ENCODE measurements around the gene NUBP2. TPM values are rescaled to one million over a fixed set of nuclear protein-coding genes. Genes with fewer than 3 reads are reported as not detected.

Gene NUBP2
- total and polyA plus RNA-seq, 10 of the 15 experiments (the other 5 are each of a cell fraction or from before 2014, with no cell fraction given) = 1.9 to 129 (median 51.7) TPM

DNA sequence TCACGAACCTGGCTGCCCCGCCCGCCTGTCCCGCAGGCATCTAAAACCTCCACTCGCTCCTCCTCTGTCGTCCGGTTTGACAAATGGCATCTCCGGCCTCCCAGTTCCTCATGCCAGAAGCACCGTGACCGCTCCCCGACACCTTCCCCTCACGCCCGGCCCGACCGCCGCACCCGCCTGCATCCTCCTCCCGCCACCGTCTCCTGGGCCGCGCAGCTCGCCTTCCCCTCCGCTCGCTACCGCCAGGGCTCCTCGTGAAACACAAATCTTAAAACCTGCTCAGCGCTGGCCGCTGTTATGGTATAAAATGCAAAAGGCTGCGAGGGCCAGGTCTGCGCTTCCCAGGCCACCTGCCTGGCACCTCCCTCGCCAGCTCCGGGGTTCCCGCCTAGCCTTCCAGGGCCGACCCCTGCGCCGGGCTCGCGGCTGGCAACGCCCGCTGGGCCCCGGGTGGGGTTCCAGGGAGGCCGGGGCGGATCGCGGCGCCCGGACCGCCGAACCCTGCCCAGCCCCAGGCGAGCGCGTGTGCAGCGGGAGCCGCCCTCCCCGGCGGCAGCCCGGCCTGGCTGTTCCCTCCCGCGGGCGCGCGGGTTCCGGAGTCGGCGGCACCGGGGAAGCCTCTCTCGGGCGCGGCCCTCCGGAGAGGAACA lies 877 bp upstream of the NUBP2 start (continued):
- TF ChIP-seq RFX5 (IDR thresholded peaks at IDR 0.05; ENCODE audit: low read depth, low read length) (no peak), ESRRA (IDR thresholded peaks at IDR 0.05; ENCODE audit: low read length) (no peak), LARP7 (IDR thresholded peaks at IDR 0.05) (peak; percentile 97), ZNF622 (IDR thresholded peaks at IDR 0.05) (no peak)

DNA sequence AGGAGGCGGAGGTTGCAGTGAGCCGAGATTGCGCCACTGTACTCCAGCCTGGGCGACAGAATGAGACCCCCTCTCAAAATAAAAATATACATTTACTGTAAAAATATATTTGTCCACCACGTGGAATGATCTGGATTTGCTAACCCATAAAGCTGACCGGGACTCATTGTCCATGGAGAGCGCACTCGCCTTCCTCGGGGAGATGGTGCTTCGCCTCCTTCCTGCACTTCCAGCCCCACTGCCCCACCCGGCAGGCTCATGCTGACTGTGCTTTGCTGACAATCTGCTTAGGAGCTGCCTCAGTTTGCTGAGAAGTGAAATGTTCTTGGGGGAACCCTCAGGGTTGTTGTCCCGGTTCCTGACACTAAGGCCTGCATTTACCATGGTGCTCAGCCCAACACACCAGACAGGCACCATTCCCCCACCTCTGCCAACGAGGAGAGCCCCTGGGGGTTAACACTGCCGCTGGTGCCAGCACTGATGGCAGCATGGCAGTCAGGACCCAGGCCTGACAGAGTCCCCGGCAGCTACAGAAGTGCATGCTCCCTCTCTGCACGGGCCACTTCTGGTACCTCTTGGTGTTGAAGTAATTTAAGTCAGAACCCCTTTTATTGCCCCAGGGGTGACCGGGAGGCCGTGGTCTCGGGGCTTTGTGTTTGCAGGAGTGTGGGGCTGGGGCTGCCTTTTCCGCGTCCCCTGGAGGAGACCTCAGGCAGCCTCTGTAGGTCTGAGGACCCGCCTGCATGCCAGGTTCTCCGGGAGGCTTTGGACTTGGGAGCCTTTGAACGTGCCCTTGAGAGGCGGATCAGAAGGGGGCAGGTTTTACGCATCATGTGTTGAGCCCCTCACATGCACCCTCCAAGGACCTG lies 2.5 kb downstream of the NUBP2 start:
- Histone ChIP-seq H3K36me3 (ENCODE audit: control insufficient read depth in 2 of 2, insufficient read depth in 2 of 2, low read length in 1 of 2) (peaks cover 4 to 8% of the 10 kb centered on the region in 2 experiments; a peak in 3 of 4 replicates), H3K79me2 (ENCODE audit: control insufficient read depth, insufficient read depth, low read length) (peaks cover 15% of the 10 kb centered on the region), H3K4me1 (ENCODE audit: control insufficient read depth, insufficient read depth, low read length) (peaks cover 6% of the 10 kb centered on the region; the same call in 1 of the 2 replicates), H3K9ac (ENCODE audit: control insufficient read depth, insufficient read depth, low read length) (no peak overlapping the region), H3K27me3 (replicated peaks in 1 of 2; ENCODE audit: control insufficient read depth in 2 of 2, insufficient read depth in 2 of 2, low read length in 1 of 2) (no peaks in the 10 kb centered on the region), H4K20me1 (ENCODE audit: control insufficient read depth, insufficient read depth) (no peaks in the 10 kb centered on the region), H3K9me3 (replicated peaks; ENCODE audit: control insufficient read depth, insufficient read depth, low read length) (no peaks in the 10 kb centered on the region), H3K4me3 (no peak overlapping the region), H3K4me2 (ENCODE audit: control insufficient read depth, insufficient read depth) (0 out of 2 replicates have a peak overlapping the region, but pooled peaks have one; percentile 17), H2AFZ (ENCODE audit: control insufficient read depth, low read depth, low read length) (no peak overlapping the region), H3K27ac (ENCODE audit: control insufficient read depth, insufficient read depth) (no peak overlapping the region)
- RAD21 ChIA-PET (ENCODE audit: unreplicated experiment) = no interaction called here
- DNase-seq (ENCODE audit: low read depth, low spot score) (no peak), FAIRE-seq (no peak), ATAC-seq (no peak)
- POLR2A ChIA-PET = no interaction called here
- SMC1A ChIA-PET (ENCODE audit: uncharacterized antibody, unreplicated experiment) = no interaction called here
- TF ChIP-seq EED (IDR thresholded peaks at IDR 0.05; ENCODE audit: low read depth) = no peak
- no peak for TF ChIP-seq IKZF1 (conservative IDR thresholded peaks at IDR 0.05)
- no peak for TF ChIP-seq MXI1 (IDR thresholded peaks at IDR 0.05; ENCODE audit: low read depth, low read length)
- TF ChIP-seq CHD4 (IDR thresholded peaks at IDR 0.05) = no peak
- no peak for TF ChIP-seq BMI1 (IDR thresholded peaks at IDR 0.05; ENCODE audit: borderline replicate concordance)
- no peak for TF ChIP-seq RB1 (IDR thresholded peaks at IDR 0.05; ENCODE audit: borderline replicate concordance)
- no peak for TF ChIP-seq TAF1 (IDR thresholded peaks at IDR 0.05; ENCODE audit: borderline replicate concordance, low read depth, low read length)
- no peak for TF ChIP-seq MEF2A (IDR thresholded peaks at IDR 0.05; ENCODE audit: insufficient read depth, low read depth, low read length)
- CTCF ChIA-PET = no interaction called here
- WGBS (ENCODE audit: insufficient coverage, insufficient replicate concordance, low lambda C conversion rate, missing lambda C conversion rate) = 94% methylated on average over 26 of the region's 26 CpGs
- no TSS peak for BruUV-seq (replicated peaks)
- intact Hi-C loops (cut with micrococcal nuclease; ENCODE audit: unreplicated experiment) = no loop called here
- in situ Hi-C loops (cut with MboI) = no loop called here
